Measurements from ENCODE around the gene ZDHHC20. TPM values are rescaled to one million over a fixed set of nuclear protein-coding genes. Genes with fewer than 3 reads are reported as not detected.

ZDHHC20 gene
- total RNA-seq, 1 donor from 2014 or later, result 82.0 TPM

DNA sequence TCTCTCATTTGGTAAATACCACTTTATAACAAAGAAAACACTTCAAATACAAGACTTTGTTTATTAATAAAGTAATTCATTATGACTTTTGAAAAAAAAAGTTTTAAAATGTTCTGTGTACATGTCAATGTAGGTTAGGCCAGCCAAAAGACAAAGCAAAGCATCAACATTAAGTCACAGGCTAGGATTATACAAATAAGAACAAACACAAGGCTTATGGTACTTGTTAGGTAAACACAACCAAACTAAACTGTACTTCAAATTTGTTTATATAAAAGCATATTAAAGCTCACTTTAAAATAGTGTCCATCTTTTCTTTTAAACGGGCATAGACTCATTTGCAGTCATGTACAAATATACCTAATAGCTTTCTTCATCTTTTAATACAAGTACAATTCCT, 86.6 kb downstream of the ZDHHC20 start:
- H3K4me1 ChIP-seq, result no peaks in the 10 kb centered on the region
- no peak overlapping the region for H3K27ac ChIP-seq
- no peak overlapping the region for H3K4me3 ChIP-seq
- intact Hi-C loops (cut with DNase I), result no loop called here
- DNase-seq (no peak), ATAC-seq (no peak)
- no peaks in the 10 kb centered on the region for H3K9me3 ChIP-seq
- TF ChIP-seq CTCF (IDR thresholded peaks at IDR 0.05), result no peak
- no peaks in the 10 kb centered on the region for H3K27me3 ChIP-seq (ENCODE audit: low read depth)
- peaks cover 30% of the 10 kb centered on the region for H3K36me3 ChIP-seq

DNA sequence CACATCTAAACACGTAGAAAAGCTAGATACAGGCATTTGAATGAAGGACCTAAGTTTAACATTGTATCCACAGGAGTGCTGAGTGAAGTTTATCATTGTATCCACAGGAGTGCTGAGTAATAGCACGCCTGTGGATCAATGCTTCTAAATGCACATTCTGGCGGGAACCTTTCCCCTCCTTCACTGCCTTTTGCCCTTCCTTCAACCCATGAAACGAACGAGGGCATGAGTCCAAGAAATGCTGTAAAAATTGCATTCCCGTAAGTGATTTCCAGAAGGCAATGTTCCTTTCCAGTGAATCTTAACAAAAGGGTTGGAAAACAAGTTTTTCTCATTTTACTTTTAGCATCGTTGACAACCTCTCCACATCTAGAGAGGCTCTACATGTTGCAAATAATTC, 88.1 kb downstream of the ZDHHC20 start:
- no peak overlapping the region for H3K27ac ChIP-seq
- H3K27me3 ChIP-seq (ENCODE audit: low read depth), result no peaks in the 10 kb centered on the region
- no peak for DNase-seq
- H3K9me3 ChIP-seq, result no peaks in the 10 kb centered on the region
- no peak for TF ChIP-seq CTCF (IDR thresholded peaks at IDR 0.05)
- no peak overlapping the region for H3K4me3 ChIP-seq
- ATAC-seq, result no peak
- H3K36me3 ChIP-seq, result peaks cover 20% of the 10 kb centered on the region
- H3K4me1 ChIP-seq, result no peaks in the 10 kb centered on the region
- intact Hi-C loops (cut with DNase I), result no loop called here

DNA sequence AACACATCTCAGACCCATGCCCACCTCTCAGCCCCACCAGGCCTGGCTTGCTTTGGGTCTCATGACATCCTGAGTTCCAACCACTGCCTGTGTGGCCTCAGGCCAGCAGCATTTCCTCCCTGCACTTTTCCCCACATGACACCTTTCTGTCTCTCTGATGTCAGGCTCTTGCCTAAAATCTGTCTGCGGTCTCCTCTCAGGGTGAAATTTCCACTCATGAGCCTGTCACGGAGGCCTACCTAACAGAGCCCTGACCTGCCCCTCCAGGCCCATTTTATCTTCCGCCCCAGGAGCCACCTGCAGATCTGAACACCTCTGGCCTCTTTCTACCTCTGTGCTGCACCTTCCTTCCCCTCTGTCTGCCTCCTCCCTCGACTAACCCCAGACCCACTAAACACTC, 93.5 kb downstream of the ZDHHC20 start:
- TF ChIP-seq CTCF (IDR thresholded peaks at IDR 0.05), result no peak
- H3K9me3 ChIP-seq, result no peaks in the 10 kb centered on the region
- no peaks in the 10 kb centered on the region for H3K4me1 ChIP-seq
- no peaks in the 10 kb centered on the region for H3K36me3 ChIP-seq
- intact Hi-C loops (cut with DNase I), result no loop called here
- ATAC-seq (no peak), DNase-seq (no peak)
- no peak overlapping the region for H3K4me3 ChIP-seq
- no peak overlapping the region for H3K27ac ChIP-seq
- H3K27me3 ChIP-seq (ENCODE audit: low read depth), result no peaks in the 10 kb centered on the region

- TF ChIP-seq CTCF (IDR thresholded peaks at IDR 0.05), result no peak
- DNase-seq (no peak), ATAC-seq (no peak)
- no peaks in the 10 kb centered on the region for H3K27me3 ChIP-seq (ENCODE audit: low read depth)
- intact Hi-C loops (cut with DNase I), result no loop called here
- H3K4me1 ChIP-seq, result no peaks in the 10 kb centered on the region
- no peaks in the 10 kb centered on the region for H3K36me3 ChIP-seq
- H3K27ac ChIP-seq, result no peak overlapping the region
- no peak overlapping the region for H3K4me3 ChIP-seq
- H3K9me3 ChIP-seq, result no peaks in the 10 kb centered on the region
Observed at GRCh38 chr13:21364916-21365315, 94.2 kb downstream of the ZDHHC20 start.

- no peaks in the 10 kb centered on the region for H3K36me3 ChIP-seq
- ATAC-seq, result no peak
- no peak for DNase-seq
Observed at GRCh38 chr13:21364357-21364756, 94.7 kb downstream of the ZDHHC20 start.

More at GRCh38 chr13:21364357-21364756, 94.7 kb downstream of the ZDHHC20 start:
- no peaks in the 10 kb centered on the region for H3K27me3 ChIP-seq (ENCODE audit: low read depth)
- TF ChIP-seq CTCF (IDR thresholded peaks at IDR 0.05), result no peak
- no peaks in the 10 kb centered on the region for H3K9me3 ChIP-seq
- no peak overlapping the region for H3K4me3 ChIP-seq
- no peaks in the 10 kb centered on the region for H3K4me1 ChIP-seq
- H3K27ac ChIP-seq, result no peak overlapping the region
- intact Hi-C loops (cut with DNase I), result no loop called here
